Medulla oblongata (tissue), 1 donor: ENCODE data around the gene RASL10B.
"Not testable (repeated sequence)": the region's sequence is repeated elsewhere in the genome, so short reads cannot be mapped to it uniquely, and the experiment has no call there.

Experiments used
- DNase-seq: peaks from one replicate; pipeline ENCODE4 v3.0.0-alpha.2; 2015; ENCODE audit errors: extremely low spot score

Gene RASL10B

GRCh38 chr17:35731239-35731916 is at the start of gene RASL10B:
Gene RASL10B (plus strand): TSS chr17:35731639. CDS start chr17:35735185, 3,546 bp downstream.
- DNase-seq: peak; percentile 56

GRCh38 chr17:35683591-35683990 is 47.8 kb upstream of the RASL10B start:
- no peak for DNase-seq

GRCh38 chr17:35684055-35684802 is 47.2 kb upstream of the RASL10B start:
- no peak for DNase-seq

- no peak for DNase-seq
Measured at GRCh38 chr17:35692512-35693210, 38.8 kb upstream of the RASL10B start.

- no peak for DNase-seq
Measured at GRCh38 chr17:35693662-35694061, 37.8 kb upstream of the RASL10B start.

- no peak for DNase-seq
Measured at GRCh38 chr17:35694906-35695305, 36.5 kb upstream of the RASL10B start.

- no peak for DNase-seq
Measured at GRCh38 chr17:35695613-35696012, 35.8 kb upstream of the RASL10B start.

GRCh38 chr17:35698800-35699199 is 32.6 kb upstream of the RASL10B start:
- no peak for DNase-seq

GRCh38 chr17:35700150-35700549 is 31.3 kb upstream of the RASL10B start:
- no peak for DNase-seq

- no peak for DNase-seq
Measured at GRCh38 chr17:35701491-35701890, 29.9 kb upstream of the RASL10B start.

- not testable (repeated sequence) for DNase-seq
Measured at GRCh38 chr17:35703308-35703707, 28.1 kb upstream of the RASL10B start.

- DNase-seq: no peak
Measured at GRCh38 chr17:35705230-35705629, 26.2 kb upstream of the RASL10B start.

- no peak for DNase-seq
Measured at GRCh38 chr17:35705705-35706104, 25.7 kb upstream of the RASL10B start.

- DNase-seq: no peak
Measured at GRCh38 chr17:35708149-35708548, 23.3 kb upstream of the RASL10B start.

- DNase-seq: no peak
Measured at GRCh38 chr17:35708951-35709350, 22.5 kb upstream of the RASL10B start.

GRCh38 chr17:35709874-35710273 is 21.6 kb upstream of the RASL10B start:
- DNase-seq: no peak

- no peak for DNase-seq
Measured at GRCh38 chr17:35710950-35711349, 20.5 kb upstream of the RASL10B start.

GRCh38 chr17:35713069-35713728 is 18.2 kb upstream of the RASL10B start:
- no peak for DNase-seq

GRCh38 chr17:35714988-35715387 is 16.5 kb upstream of the RASL10B start:
- DNase-seq: no peak

- no peak for DNase-seq
Measured at GRCh38 chr17:35715416-35715815, 16.0 kb upstream of the RASL10B start.

GRCh38 chr17:35716173-35716572 is 15.3 kb upstream of the RASL10B start:
- no peak for DNase-seq

GRCh38 chr17:35716897-35717465 is 14.5 kb upstream of the RASL10B start:
- DNase-seq: no peak
